H1 (cell line): ENCODE measurements around the gene MAPK1. TPM values are rescaled to one million over a fixed set of nuclear protein-coding genes. Genes with fewer than 3 reads are reported as not detected.

ENCODE experiments used
- CTCF ChIA-PET: fragments of 300-600 bp; sonication (Branson Sonifier 250); formaldehyde crosslinking; loops from one replicate; lab custom pipeline; 2021; ENCODE audit not compliant: partially characterized antibody; lab: Charles Lee
- POLR2A ChIA-PET: fragments of 300-600 bp; sonication (Branson Sonifier 250); formaldehyde crosslinking; loops from one replicate; lab custom pipeline; 2021; ENCODE audit warnings: inconsistent platforms; ENCODE audit not compliant: partially characterized antibody; lab: Charles Lee
- DNase-seq, 2 experiments: peaks; one replicate each; pipeline versions ENCODE4 v3.0.0 to v3.0.0-alpha.2; 2010 to 2022; ENCODE audit warnings: low spot score in 2 of 2, low read depth in 1 of 2, mixed read lengths in 1 of 2
- FAIRE-seq: peaks from 2 replicates; lab custom pipeline; 2011; peaks lifted over from hg19 to GRCh38; lab: Jason Lieb, UNC
- H2AFZ ChIP-seq: 2 replicates; pipeline ENCODE4 v1.8.1; 2012; ENCODE audit warnings: low read length, inconsistent platforms
- H2AK5ac ChIP-seq: 2 replicates; pipeline ENCODE4 v1.6.1; 2013; ENCODE audit warnings: low read depth, low read length
- H2BK120ac ChIP-seq: replicated peaks from 2 replicates; pipeline ENCODE3; 2013; ENCODE audit warnings: low read depth, low read length, inconsistent platforms
- H2BK12ac ChIP-seq: 2 replicates; pipeline ENCODE4 v1.6.1; 2013; ENCODE audit warnings: low read depth, low read length
- H2BK15ac ChIP-seq: 2 replicates; pipeline ENCODE4 v1.6.1; 2013; ENCODE audit warnings: low read length
- H2BK20ac ChIP-seq: 2 replicates; pipeline ENCODE4 v1.6.1; 2013; ENCODE audit warnings: low read length
- H2BK5ac ChIP-seq: 2 replicates; pipeline ENCODE4 v1.6.1; 2013; ENCODE audit warnings: low read depth, low read length
- H3K14ac ChIP-seq: 2 replicates; pipeline ENCODE4 v1.6.1; 2013; ENCODE audit warnings: inconsistent platforms; ENCODE audit not compliant: insufficient read length
- H3K18ac ChIP-seq: 2 replicates; pipeline ENCODE4 v1.6.1; 2013; ENCODE audit warnings: low read length; ENCODE audit errors: extremely low read depth
- H3K23ac ChIP-seq: 2 replicates; pipeline ENCODE4 v1.6.1; 2013; ENCODE audit warnings: inconsistent platforms; ENCODE audit not compliant: insufficient read length
- H3K23me2 ChIP-seq: 2 replicates; pipeline ENCODE4 v1.6.1; 2013; ENCODE audit warnings: low read depth, low read length
- H3K27ac ChIP-seq: 2 replicates; pipeline ENCODE4 v1.6.1; 2011; ENCODE audit warnings: low read depth, low read length, inconsistent platforms
- H3K27me3 ChIP-seq, 4 experiments: replicated peaks in 1 of 4; 1 replicate in 1 of 4; 2 replicates in 3 of 4; pipeline versions ENCODE4 v1.6.1 to v1.8.1; 2011 to 2013; ENCODE audit warnings: low read length in 3 of 4, mild to moderate bottlenecking in 3 of 4, inconsistent platforms in 2 of 4, mixed read lengths in 2 of 4, moderate library complexity in 1 of 4; ENCODE audit not compliant: control insufficient read depth in 3 of 4, insufficient read depth in 3 of 4; ENCODE audit errors: extremely low read depth in 1 of 4
- H3K36me3 ChIP-seq, 4 experiments: 2 replicates each; pipeline versions ENCODE4 v1.6.1 to v1.8.1; 2011 to 2013; ENCODE audit warnings: mild to moderate bottlenecking in 4 of 4, low read length in 3 of 4, moderate library complexity in 2 of 4, control low read depth in 1 of 4, inconsistent platforms in 1 of 4; ENCODE audit not compliant: insufficient read depth in 4 of 4, control insufficient read depth in 2 of 4
- H3K4ac ChIP-seq: replicated peaks from 2 replicates; pipeline ENCODE3; 2013; ENCODE audit warnings: low read length, low read depth, mixed read lengths, inconsistent platforms; ENCODE audit not compliant: insufficient read length
- H3K4me1 ChIP-seq, 4 experiments: replicated peaks in 1 of 4; 1 replicate in 1 of 4; 2 replicates in 3 of 4; pipeline versions ENCODE4 v1.6.1 to v1.8.1; 2011 to 2013; ENCODE audit warnings: low read length in 3 of 4, inconsistent platforms in 2 of 4, mixed read lengths in 1 of 4; ENCODE audit not compliant: insufficient read depth in 4 of 4, control insufficient read depth in 3 of 4
- H3K4me2 ChIP-seq, 2 experiments: 2 replicates each; pipeline versions ENCODE4 v1.6.1 to v1.8.1; 2011 to 2013; ENCODE audit warnings: low read depth in 2 of 2, low read length in 2 of 2, control low read depth in 1 of 2, inconsistent platforms in 1 of 2, mild to moderate bottlenecking in 1 of 2; ENCODE audit not compliant: insufficient read depth in 1 of 2
- H3K4me3 ChIP-seq, 4 experiments: fragments of 200-600, 300-600 bp in 1 of 4; sonication (generic), shearing (Covaris generic), sonication (Bioruptor Twin) in 1 of 4; 2 replicates each; pipeline versions ENCODE4 v1.5.1 to v1.8.1; 2011 to 2016; ENCODE audit warnings: low read length in 4 of 4, low read depth in 3 of 4, control low read depth in 2 of 4, inconsistent platforms in 2 of 4, mild to moderate bottlenecking in 2 of 4, mixed read lengths in 1 of 4, moderate library complexity in 1 of 4; ENCODE audit not compliant: insufficient read depth in 2 of 4; ENCODE audit errors: extremely low read depth in 1 of 4
- H3K56ac ChIP-seq: replicated peaks from 2 replicates; pipeline ENCODE3; 2013; ENCODE audit warnings: low read depth, mild to moderate bottlenecking, mixed read lengths, low read length, inconsistent platforms; ENCODE audit not compliant: insufficient read length
- H3K79me1 ChIP-seq: 2 replicates; pipeline ENCODE4 v1.6.1; 2013; ENCODE audit warnings: low read depth, low read length, control low read depth
- H3K79me2 ChIP-seq, 2 experiments: 2 replicates each; pipeline versions ENCODE4 v1.6.1 to v1.8.1; 2012 to 2013; ENCODE audit warnings: low read length in 2 of 2, mild to moderate bottlenecking in 2 of 2, inconsistent platforms in 1 of 2; ENCODE audit not compliant: insufficient read depth in 2 of 2, control insufficient read depth in 1 of 2
- H3K9ac ChIP-seq, 4 experiments: replicated peaks in 1 of 4; 1 replicate in 1 of 4; 2 replicates in 3 of 4; pipeline versions ENCODE4 v1.6.1 to v1.8.1; 2011 to 2013; ENCODE audit warnings: low read depth in 3 of 4, low read length in 3 of 4, control low read depth in 2 of 4, mild to moderate bottlenecking in 2 of 4, moderate library complexity in 2 of 4, inconsistent platforms in 1 of 4; ENCODE audit errors: extremely low read depth in 1 of 4
- H3K9me3 ChIP-seq, 2 experiments: 2 replicates each; pipeline versions ENCODE4 v1.6.1 to v1.8.1; 2012 to 2013; ENCODE audit warnings: mild to moderate bottlenecking in 2 of 2, moderate library complexity in 2 of 2, control low read depth in 1 of 2, inconsistent platforms in 1 of 2, low read depth in 1 of 2, low read length in 1 of 2, mixed read lengths in 1 of 2; ENCODE audit not compliant: insufficient read depth in 2 of 2
- H4K20me1 ChIP-seq, 2 experiments: replicated peaks in 1 of 2; 2 replicates each; pipeline versions ENCODE3 to v1.8.1; 2011 to 2013; ENCODE audit warnings: inconsistent platforms in 2 of 2, low read length in 2 of 2, mild to moderate bottlenecking in 1 of 2; ENCODE audit not compliant: insufficient read depth in 2 of 2, control insufficient read depth in 1 of 2
- H4K5ac ChIP-seq: 2 replicates; pipeline ENCODE4 v1.6.1; 2013; ENCODE audit warnings: low read length, low read depth, mixed read lengths, inconsistent platforms; ENCODE audit not compliant: insufficient read length
- H4K8ac ChIP-seq: 2 replicates; pipeline ENCODE4 v1.8.0; 2013; ENCODE audit warnings: mild to moderate bottlenecking, moderate library complexity, low read length, inconsistent platforms; ENCODE audit not compliant: insufficient read depth; ENCODE audit errors: extremely low read depth
- H4K91ac ChIP-seq: replicated peaks from 2 replicates; pipeline ENCODE3; 2013; ENCODE audit warnings: low read length, mixed read lengths, inconsistent platforms; ENCODE audit not compliant: insufficient read length
- SAP30 ChIP-seq: fragments of 300-600 bp; sonication (generic); IDR thresholded peaks from 2 replicates; pipeline ENCODE4 v1.7.1; 2012; ENCODE audit warnings: low read length, moderate library complexity, mild to moderate bottlenecking, inconsistent platforms; ENCODE audit not compliant: insufficient read depth, insufficient replicate concordance
- TCF12 ChIP-seq: IDR thresholded peaks from 2 replicates; pipeline ENCODE4 v1.6.1; 2011; ENCODE audit warnings: low read depth, mild to moderate bottlenecking, low read length
- WGBS, 2 experiments: shearing (Covaris generic) in 1 of 2; methylation state at CpG; one replicate each; pipeline versions ENCODE4 v1.1.6 to v1.1.7; 2013 to 2015; ENCODE audit warnings: low lambda C conversion rate in 2 of 2, mixed read lengths in 2 of 2, inconsistent platforms in 1 of 2, low coverage in 1 of 2, missing lambda C conversion rate in 1 of 2; ENCODE audit not compliant: insufficient replicate concordance in 2 of 2, insufficient coverage in 1 of 2, insufficient read length in 1 of 2; ENCODE audit errors: extremely low coverage in 1 of 2, missing lambda C conversion rate in 1 of 2; 5-methylcytosine and 5-hydroxymethylcytosine counted together
- polyA plus RNA-seq, 7 experiments: library from polyadenylated mRNA; depleted of rRNA in 3 of 7; stranded (reverse) in 5 of 7; unstranded in 2 of 7; fragments of >200 nt in 5 of 7; fragments of 200-250 nt in 2 of 7; gene quantifications; 1 replicate in 5 of 7; 2 replicates in 1 of 7; 4 replicates in 1 of 7; pipeline versions ENCODE4 v1.2.1 to v1.2.3, GENCODE V29; 2011 to 2013; ENCODE audit warnings: missing spikeins in 2 of 7, mixed read lengths in 2 of 7
- total RNA-seq: library from RNA; stranded (reverse); fragmentation: NEBNext Ultra II Directional; extraction: Animal tissue kit (Norgen Biotek cat#: 25700); gene quantifications from 2 replicates; pipeline ENCODE4 v1.2.1, GENCODE V29; 2021

The MAPK1 gene
- total and polyA plus RNA-seq, 2 of the 8 experiments (the other 6 are each of a cell fraction or from before 2014, with no cell fraction given), result 28.1 to 101 TPM

DNA sequence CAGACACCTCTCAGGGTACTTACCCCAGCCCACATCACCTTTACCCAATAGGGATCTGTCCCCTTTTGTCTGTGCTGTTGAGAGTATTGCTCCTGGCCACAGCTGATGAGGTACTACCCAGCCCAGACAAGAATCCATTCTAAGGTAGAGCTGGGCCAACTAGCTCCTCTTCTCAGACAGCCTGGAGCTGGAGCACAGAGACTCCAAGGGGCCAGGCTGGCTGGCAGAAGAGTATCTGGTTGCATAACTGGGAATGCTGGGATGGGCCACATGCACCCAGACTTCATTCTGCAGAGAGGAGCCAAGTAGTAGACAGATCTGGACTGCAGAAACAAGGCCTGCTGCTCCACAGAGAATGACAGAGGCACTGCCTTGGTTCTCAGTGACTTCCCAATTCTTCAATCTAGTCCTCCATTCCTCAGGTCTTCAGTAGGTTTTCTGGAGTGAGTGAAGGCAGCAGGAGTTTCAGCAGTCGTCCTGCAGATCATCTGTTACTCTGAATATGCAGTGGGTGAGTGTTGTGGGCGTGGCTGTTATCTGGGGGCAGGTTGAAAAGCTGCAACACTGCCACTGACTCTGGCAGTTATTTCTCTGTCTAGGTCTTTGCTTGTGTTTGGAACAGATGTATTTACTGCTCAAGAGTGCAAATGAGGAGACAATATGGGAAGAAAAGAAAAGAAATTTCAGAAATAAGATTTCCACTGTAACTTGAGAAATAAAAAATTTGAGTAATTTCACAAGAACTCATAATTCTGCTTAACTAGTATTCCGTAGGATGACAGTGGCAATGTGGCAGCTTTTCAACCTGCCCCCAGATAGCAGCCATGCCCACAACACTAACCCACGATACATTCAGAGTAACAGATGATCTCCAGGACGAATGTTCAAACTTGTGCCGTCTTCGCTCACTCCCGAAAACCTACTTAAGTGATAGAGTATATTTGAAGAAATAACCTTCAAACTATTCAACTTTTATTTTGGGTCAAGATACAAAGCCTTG lies 34.9 kb downstream of the MAPK1 start:
- no peak for DNase-seq
- WGBS, 2 experiments, result 84% methylated on average over 8 of the region's 8 CpGs; no CpG with 5 or more reads in 1 of the 2 experiments
- no peak overlapping the region for H3K18ac ChIP-seq
- no peak overlapping the region for H2BK12ac ChIP-seq
- no peaks in the 10 kb centered on the region for H3K27me3 ChIP-seq
- H3K4ac ChIP-seq, result no peak overlapping the region
- H2BK15ac ChIP-seq, result no peak overlapping the region
- no peak overlapping the region for H3K23ac ChIP-seq
- H4K20me1 ChIP-seq, result peaks cover 20 to 24% of the 10 kb centered on the region in 2 experiments
- no peak overlapping the region for H2BK120ac ChIP-seq
- H3K14ac ChIP-seq, result no peak overlapping the region
- no peak overlapping the region for H3K27ac ChIP-seq
- ChIA-PET CTCF (interaction anchor here (1.4 kb wide), 1 partner anchor 109 kb away, joined by 3 read pairs; no protein-coding TSS in a partner anchor), POLR2A (no interaction called here)
- no peak overlapping the region for H4K8ac ChIP-seq
- no peak overlapping the region for H3K4me2 ChIP-seq
- FAIRE-seq, result no peak
- H3K4me3 ChIP-seq, result no peak overlapping the region
- peaks cover 3 to 92% of the 10 kb centered on the region in 2 experiments for H3K79me2 ChIP-seq
- H2AK5ac ChIP-seq, result no peak overlapping the region
- H3K36me3 ChIP-seq, result no peaks in the 10 kb centered on the region
- H3K79me1 ChIP-seq, result peaks cover 5% of the 10 kb centered on the region
- no peaks in the 10 kb centered on the region; the same call in 1 of the 2 replicates for H3K23me2 ChIP-seq
- H3K56ac ChIP-seq, result no peak overlapping the region
- no peak overlapping the region for H3K9ac ChIP-seq
- H3K4me1 ChIP-seq, result peaks cover 0 to 2% (median 0%) of the 10 kb centered on the region in 4 experiments; a peak in 4 of 7 replicates
- H2BK5ac ChIP-seq, result no peak overlapping the region
- H2BK20ac ChIP-seq, result no peak overlapping the region
- no peak overlapping the region for H4K91ac ChIP-seq
- H4K5ac ChIP-seq, result no peak overlapping the region
- no peaks in the 10 kb centered on the region for H3K9me3 ChIP-seq
- no peak overlapping the region for H2AFZ ChIP-seq
- TF ChIP-seq SAP30 (no peak), TCF12 (no peak)
